Measurements from ENCODE around the gene OFD1. TPM values are rescaled to one million over a fixed set of nuclear protein-coding genes. Genes with fewer than 3 reads are reported as not detected.

Gene OFD1
- total and polyA plus RNA-seq, 2 of the 8 experiments (the other 6 are each of a cell fraction or from before 2014, with no cell fraction given) = 8.0 to 23.4 TPM

GRCh38 chrX:13791145-13791544, 56.6 kb downstream of the OFD1 start (continued):
- no peak for TF ChIP-seq CHD7 (IDR thresholded peaks at IDR 0.05; ENCODE audit: insufficient replicate concordance, low read length)
- TF ChIP-seq TCF12 (IDR thresholded peaks at IDR 0.05; ENCODE audit: low read depth, low read length) = no peak
- TF ChIP-seq SP4 (IDR thresholded peaks at IDR 0.05; ENCODE audit: low read length) = no peak
- no peak for TF ChIP-seq RAD21 (IDR thresholded peaks at IDR 0.05 in 1 of 2, conservative IDR thresholded peaks at IDR 0.05 in 1 of 2; ENCODE audit: low read depth in 2 of 2, low read length in 2 of 2)
- TF ChIP-seq CREB1 (IDR thresholded peaks at IDR 0.05) = no peak
- TF ChIP-seq NRF1 (IDR thresholded peaks at IDR 0.05; ENCODE audit: low read depth, low read length) = no peak
- no peak for TF ChIP-seq CBX5 (IDR thresholded peaks at IDR 0.05; ENCODE audit: low read depth, low read length)
- TF ChIP-seq RFX5 (IDR thresholded peaks at IDR 0.05; ENCODE audit: borderline replicate concordance, low read depth, low read length) = no peak
- no peak for TF ChIP-seq ATF2 (IDR thresholded peaks at IDR 0.05; ENCODE audit: low read length)

Data from H1 (cell line).